CD4-positive, alpha-beta T cell treated with Interleukin-1 beta for 1 hour (primary cell): ENCODE data around the gene CCDC87.
A peak's percentile ranks its signal among the peaks of the same experiment; 100 is the strongest.
"Not testable (repeated sequence)": the region's sequence is repeated elsewhere in the genome, so short reads cannot be mapped to it uniquely, and the experiment has no call there.

Experiments
- DNase-seq, 2 donors: peaks; one replicate each; pipeline ENCODE4 v3.0.0-alpha.2; 2020 to 2022

The CCDC87 gene

DNA sequence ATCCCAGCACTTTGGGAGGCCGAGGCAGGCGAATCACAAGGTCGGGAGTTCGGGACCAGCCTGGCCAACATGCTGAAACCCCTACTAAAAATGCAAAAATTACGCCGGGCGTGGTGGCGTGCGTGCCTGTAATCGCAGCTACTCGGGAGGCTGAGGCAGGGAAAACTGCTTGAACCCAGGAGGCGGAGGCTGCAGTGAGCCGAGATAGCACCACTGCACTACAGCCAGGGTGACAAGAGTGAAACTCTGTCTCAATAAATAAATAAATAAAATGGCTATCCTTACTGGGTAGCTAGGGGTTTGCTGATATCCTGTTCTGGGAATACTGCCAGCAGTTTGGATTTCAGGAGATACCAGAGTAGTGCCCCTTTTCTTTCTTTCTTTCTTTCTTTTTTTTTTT lies 21.2 kb upstream of the CCDC87 start:
- DNase-seq = no peak

DNA sequence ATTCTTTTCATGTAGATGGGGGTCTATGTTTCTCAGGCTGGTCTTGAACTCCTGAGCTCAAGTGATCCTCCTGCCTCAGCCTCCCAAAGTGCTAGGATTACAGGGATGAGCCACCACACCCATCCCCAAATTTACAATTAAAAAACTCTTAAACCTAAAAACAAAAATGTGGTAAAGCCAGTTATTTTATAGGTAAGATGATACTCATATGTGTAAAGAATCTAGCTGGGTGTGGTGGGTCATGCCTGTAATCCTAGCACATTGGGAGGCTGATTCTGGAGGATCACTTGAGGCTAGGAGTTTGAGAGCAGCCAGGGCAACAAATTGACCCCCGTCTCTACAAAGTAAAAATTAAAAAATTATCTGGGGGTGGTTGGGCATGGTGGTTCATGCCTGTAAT lies 19.6 kb upstream of the CCDC87 start:
- no peak for DNase-seq

DNA sequence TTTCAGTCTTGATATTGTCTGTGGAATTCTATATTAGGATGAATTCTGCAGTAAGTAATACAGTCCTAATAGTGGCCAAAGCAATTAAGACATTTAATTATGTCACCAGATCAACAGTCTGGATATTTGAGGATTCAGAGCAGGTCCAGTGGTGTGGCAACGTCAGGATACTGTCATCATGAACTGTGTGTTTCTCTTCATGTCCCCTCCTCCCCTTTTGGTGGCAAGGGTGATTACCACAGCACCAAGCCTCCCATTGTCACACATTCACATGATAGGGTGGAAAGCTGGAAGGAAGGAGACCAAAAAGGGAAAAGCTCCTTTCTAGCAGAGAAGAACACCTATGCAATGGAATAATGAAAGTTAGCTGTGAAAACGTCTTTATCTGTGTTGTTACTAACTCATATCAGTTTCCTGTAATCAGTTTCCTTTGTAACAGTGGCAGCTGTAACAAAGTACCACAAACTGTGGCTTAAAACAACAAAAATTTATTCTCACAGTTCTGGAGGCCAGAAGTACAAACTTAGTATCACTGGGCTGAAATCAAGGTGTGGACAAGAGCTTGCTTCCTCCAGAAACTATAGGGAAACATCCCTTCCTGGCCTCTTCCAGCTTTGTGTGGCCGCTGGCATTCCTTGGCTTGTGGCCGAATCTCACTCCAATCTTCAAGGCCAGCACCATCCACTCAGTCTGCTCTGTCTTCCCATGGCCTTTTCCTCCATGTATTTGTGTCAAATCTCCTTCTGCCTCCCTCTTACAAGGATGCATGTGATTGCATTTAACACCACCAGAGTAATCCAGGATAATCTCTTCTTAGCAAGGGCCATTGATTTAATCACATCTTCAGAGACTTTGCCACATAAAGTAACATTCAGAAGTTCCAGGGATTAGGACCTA lies 17.1 kb upstream of the CCDC87 start:
- DNase-seq = no peak

DNA sequence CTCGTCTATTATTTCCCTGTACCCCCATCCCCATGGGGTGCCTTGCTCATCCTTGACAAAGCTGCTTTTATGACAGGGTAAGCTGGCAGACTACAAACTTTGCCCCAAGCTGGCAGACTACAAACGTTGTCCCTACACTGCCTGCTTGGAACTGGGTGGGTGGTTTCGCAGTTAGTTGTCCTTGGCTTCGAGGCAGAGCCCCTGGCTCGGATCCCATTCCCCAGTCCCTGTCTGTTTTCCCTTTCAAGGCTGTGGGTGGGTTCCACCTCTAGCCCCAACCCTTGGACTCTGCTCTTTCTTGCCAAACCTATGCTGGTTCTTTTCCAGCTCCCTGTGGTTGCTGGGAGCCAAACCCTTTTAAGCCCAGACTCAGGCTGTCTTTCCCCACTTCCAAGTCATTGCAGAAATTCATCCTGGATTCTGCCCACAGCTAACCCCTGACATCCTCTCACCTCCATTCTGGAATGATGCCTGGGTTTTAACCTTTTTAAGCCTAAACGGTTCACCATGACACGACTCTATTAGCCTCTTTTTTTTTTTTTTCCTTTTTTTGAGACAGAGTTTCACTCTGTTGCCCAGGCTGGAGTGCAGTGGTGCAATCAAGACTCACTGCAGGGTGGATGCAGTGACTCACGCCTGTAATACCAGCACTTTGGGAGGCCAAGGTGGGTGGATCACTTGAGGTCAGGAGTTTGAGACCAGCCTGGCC lies 14.4 kb upstream of the CCDC87 start:
- DNase-seq = peak in 1 of 2 donors; percentile 16

DNA sequence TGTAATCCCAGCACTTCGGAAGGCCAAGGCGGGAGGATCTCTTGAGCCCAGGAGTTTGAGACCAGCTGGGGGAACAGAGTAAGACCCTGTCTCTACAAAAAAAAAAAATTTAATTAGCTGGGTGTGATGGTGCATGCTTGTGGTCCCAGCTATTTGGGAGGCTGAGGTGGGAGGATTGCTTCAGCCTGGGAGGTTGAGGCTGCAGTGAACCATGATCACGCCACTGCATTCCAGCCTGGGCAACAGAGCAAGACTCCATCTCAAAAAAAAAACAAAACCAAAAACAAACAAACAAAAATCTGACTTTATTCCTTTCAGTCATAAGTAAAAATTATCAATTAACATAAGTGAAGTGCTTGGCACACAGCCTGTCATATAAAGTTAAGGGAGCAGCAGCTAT lies 13.7 kb upstream of the CCDC87 start:
- not testable (repeated sequence) for DNase-seq

DNA sequence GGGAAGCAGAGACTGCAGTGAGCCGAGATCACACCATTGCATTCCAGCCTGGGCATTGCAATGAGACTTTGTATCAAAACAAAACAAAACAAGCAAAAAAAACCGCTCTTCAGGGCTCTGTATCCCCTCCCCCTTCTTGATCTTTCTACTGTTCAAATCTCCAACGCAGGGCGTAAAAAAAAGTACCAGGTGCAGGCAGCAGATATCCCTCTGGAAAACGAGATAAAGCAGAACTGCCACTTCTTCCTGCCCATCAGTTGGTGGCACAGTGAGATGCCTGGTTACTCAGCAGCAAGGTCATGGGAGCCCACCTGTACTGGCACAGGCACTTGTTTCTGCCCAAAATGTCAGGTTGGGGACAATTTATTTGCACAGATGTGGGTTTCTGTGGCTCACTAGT lies 11.3 kb upstream of the CCDC87 start:
- no peak for DNase-seq

DNA sequence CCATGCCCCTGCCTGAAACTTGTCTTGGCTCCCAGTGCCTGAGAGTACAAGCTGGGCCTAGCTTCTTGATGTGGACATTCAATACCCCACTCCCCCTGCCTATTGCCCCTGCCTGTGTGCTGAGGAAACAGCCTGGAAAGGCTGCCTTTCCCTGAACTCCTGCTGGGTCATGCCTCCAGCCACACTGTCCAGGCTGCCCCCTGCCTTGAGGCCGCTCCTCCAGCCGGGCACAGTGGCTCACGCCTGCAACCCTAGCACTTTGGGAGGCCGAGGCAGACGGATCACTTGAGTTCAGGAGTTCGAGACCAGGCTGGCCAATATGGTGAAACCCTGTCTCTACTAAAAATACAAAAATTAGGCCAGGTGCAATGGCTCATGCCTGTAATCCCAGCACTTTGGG lies 10.2 kb upstream of the CCDC87 start:
- no peak for DNase-seq

DNA sequence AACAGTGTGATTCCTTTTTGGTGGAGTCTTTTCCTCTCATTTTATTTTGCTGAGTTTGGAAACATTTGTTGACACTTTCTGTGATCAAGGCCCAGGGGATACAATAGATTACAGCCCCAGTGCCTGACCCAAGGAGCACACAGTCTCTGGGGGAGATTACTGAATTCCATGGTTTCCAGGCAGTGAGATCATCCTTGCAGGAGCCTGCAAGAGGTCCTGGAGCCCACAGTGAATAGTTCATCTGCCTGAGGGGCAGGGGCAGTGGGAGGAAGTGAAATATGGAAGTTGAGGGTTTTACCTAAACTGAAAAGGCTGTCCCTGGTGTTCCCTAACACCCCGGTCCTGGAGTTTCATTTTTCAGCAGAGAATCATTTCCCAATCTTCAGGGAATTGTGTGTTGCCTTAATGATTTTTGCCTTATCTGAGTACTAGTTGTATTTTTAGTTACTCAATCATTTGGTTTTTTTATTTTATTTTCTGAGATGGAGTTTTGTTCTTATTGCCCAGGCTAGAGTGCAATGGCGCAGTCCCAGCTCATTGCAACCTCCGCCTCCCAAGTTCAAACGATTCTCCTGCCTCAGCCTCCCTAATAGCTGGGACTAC lies 7.9 kb upstream of the CCDC87 start:
- DNase-seq = no peak

DNA sequence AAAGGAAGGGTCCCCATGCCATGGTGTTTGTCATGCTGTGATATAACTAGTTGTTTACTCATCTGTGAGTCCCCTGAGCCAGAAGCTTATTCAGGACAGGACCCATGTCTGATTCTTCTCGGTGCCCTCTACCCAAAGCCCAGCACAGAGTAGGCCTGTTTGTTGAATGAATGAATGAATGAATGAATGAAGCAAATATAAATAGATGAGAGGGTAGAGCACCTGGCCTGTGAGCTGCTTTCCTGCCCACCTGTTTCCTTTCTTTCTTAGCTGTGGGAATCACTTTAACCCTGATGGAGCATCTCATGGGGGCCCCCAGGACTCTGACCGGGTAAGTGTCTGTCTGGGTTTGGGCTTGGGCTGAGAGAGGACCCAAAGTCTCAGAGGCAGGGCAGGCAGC lies 7.4 kb upstream of the CCDC87 start:
- no peak for DNase-seq

DNA sequence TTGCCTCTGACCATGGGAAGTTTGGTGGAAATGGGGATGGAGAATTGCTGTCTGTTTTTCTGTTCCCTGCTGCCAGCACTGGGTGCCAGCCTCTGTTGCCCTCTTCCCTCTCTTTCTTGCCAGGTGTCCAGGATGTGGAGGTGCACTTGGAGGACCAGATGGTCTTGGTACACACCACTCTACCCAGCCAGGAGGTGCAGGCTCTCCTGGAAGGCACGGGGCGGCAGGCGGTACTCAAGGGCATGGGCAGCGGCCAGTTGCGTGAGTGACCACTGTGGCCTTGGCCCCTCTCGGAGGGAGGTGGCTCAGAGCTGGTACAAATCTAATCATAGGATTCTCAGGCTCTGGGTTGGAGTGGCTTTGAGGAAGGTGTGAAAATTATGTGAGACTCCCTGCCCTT lies 6.1 kb upstream of the CCDC87 start:
- DNase-seq = no peak

DNA sequence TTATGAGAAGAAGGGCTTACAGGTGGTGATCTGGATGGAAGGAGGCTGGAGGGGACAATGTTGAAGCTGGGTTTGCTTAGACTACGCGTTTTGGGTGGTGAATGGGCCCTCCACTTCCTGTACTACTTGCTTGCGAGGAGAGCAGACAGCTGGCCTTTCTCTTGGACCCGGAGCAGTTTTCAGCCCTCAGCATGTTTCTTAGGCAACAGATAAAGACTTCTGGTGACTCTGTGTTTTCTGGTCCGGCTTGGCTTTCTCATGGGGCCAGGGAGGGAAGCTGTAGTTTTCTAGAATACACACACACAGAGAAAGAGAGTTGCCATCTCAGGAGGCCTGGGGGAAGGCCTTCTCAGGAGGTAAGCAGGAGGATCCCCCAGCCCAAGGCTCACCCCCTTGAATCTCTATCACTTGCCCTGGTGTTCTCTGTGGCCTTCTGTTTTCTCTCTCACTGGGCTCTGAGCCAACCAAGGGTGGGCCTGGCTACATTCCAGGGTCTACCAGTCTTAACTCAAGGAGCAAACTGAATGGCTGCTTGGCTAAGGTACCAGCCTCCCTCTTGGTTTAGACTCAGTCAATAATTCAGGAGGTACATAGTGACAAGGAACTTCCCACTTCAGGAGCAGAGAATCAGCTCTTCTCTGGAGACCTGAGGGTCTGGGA lies 2.5 kb upstream of the CCDC87 start:
- DNase-seq = no peak

DNA sequence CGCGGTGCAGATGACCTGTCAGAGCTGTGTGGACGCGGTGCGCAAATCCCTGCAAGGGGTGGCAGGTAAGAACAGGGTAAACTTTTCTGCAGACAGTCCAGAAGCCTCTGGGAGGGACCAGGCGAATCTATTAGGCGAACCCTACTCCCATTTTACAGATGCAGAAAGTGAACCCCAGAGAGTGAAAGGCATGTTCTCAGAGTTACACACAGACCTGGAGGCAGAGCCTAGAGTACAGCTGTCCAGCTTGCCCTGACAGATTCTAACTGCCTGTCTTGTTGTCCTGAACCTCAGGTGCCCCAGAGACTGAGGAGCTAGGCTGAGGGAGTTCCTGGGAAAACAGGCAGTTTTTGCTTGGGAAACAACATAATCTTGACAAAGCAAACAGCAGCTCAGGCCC lies 787 bp upstream of the CCDC87 start:
- no peak for DNase-seq

DNA sequence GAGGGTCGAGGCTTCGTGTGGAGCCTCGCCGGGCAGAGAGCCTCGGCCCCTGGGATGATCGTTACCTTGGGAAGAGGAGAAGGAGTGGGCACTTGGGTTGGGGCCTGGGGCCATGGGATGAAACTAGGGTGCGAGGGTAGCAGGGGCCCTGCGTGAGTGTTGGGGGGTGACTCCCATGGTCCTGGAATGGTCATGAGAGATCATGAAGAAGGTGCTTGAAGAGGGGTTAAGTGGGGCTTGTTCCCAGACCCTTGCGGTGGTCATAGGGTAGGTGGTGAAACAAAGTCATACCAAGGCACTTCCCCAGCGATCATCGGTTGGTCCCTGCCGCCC lies 406 bp upstream of the CCDC87 start:
- no peak for DNase-seq

DNA sequence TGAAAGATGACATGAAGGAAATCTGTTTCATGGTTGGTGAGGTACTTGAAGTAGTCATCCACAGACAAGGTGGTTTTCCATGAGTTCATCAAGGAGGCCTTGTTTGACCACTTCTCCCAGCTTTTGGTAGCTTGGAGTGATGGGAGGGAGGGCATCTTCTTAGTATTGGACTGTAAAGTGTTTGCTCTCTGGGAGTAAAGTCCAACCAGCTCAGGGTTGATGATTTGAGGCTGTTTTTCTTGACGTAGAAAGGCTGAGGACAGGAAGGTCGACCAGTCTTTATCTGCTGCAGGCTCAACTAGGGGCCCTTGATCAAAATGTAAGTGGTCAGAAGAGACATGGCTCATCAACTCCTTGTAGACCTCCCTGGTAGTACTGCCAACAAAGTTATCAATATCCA lies 1.7 kb downstream of the CCDC87 start:
- no peak for DNase-seq

DNA sequence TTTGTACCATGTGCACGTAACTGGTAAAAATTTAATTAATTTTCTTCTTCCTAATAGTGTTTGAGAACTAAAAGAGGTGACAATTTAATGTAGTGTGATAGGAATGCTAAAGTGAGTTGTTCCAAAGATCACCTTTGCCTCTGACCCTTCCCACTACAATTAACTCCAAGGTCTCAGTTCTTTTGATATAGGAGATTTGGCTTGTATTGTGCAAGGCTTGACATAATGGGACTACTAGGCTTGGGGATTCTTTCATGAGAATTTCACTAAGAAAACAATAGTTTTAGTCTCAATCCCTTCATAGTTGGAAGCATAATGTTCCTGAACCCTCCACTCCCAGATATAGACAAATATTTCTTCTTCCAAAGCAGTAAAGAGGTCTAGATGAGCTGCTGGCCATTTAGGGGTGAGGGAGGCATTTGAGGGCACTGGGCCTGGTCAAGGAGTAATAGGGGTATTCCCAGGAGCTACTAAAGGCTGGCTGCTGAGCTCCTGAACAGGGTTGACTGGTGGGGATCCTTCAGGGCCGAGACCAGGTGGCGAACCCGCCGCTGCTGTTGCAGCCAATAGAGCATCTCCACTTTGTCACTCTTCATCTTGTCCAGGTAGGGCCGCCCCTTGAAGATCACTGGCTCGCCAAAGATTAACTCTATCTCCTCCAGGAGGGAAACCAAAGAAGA lies 2.7 kb downstream of the CCDC87 start:
- no peak for DNase-seq

DNA sequence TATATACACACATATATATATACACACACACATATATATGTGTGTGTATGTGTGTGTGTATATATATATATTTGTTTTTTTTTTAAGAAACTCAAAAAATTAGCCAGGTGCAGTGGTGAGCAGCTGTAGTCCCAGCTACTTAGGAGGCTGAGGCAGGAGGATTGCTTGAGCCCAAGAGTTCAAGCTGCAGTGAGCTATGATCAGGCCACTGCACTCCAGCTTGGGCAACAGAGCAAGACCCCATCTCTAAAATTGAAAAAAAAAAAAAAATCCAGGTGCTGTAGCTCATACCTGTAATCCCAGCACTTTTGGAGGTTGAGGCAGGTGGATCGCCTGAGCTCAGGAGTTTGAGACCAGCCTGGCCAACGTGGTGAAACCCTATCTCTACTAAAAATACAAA lies 3.5 kb downstream of the CCDC87 start:
- not testable (repeated sequence) for DNase-seq

DNA sequence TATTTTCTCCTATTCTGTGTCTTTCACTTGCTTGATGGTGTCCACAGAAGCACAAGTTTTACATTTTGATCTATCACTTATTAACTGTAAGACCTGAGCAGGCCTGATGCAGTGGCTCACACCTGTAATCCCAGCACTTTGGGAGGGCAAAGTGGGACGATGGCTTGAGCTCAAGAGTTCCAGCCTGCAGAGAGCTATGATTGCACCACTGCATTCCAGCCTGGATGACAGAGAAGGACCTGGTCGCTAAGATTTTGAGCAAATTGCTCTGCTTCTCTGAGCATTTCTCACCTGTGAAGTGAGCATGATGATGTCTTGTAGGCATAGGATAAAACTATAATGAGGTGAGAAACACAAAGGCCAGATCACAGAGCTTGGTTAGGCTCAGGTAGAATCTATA lies 6.7 kb downstream of the CCDC87 start:
- no peak for DNase-seq

DNA sequence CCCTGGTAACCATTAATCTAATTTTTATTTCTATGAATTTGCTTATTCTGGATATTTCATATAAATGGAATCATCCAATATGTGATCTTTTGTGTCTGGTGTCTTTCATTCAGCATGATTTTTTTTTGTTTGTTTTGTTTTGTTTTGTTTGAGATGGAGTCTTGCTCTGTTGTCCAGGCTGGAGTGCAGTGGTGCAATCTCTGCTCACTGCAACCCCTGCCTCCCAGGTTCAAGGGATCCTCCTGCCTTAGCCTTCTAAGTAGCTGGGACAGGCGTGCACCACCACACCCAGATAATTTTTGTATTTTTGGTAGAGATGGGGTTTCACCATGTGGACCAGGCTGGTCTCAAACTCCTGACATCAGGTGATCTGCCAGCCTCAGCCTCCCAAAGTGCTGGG lies 7.4 kb downstream of the CCDC87 start:
- not testable (repeated sequence) for DNase-seq

DNA sequence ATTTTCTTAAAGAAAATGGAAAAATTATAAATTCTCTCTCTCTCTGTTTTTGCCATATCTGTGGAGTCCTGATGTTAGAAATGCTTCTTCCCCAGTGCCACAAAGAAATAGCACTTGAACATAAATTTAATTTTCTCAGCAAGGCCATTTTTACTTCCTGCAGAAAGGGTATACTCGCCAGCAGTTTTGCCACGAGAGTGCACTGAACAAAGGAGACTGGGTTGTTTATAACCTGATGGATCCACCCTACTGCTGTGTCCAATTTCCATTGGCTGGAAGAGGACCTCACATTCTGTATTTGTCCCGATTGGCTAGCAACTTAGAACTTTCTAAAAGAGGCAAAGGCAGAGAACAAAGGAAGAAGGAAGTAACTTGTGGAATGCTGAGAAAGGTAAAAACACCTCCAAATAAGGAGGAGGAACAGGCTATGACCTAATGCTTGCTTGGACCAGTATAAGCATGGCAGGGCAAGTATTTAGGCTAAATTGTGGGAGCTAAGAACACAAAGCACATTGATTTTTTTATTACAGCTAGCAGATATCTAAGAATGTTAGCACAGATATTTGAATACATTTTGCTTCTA lies 10.2 kb downstream of the CCDC87 start:
- DNase-seq = not testable (repeated sequence)

DNA sequence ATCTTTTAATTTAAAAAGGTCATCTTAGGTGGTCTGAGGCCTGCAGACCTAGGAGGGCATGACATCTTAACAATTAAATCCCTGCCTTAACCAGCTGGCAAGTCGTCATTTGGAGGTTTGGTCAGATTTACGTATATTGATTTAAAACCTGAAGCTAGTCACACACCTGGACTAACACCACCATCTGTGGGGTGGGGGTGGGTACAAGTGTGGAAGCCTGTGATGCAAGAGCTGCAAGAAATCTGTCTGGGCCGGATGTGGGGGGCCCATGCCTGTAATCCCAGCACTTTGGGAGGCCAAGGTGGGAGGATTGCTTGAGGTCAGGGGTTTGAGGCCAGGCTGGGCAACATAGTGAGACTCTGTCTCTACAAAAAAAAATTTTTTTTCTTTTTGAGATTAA lies 11.6 kb downstream of the CCDC87 start:
- DNase-seq = no peak

DNA sequence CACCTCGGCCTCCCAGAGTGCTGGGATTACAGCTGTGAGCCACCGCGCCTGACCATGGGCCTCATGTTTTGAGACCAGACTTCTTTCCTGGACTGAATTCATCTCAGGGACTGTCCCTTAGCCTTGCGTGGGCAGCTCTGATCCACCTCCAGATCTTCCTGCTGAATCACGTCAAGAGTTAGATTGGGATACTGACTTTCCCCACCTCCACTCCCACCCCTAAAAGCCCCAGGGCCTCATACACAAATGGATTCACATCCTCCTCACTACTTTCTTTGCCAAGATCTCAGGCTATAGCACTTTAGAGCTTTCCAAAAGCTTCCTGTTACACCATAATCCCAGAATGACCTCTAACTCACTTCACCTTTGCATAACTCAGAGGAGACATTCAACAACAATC lies 12.1 kb downstream of the CCDC87 start:
- DNase-seq = no peak

DNA sequence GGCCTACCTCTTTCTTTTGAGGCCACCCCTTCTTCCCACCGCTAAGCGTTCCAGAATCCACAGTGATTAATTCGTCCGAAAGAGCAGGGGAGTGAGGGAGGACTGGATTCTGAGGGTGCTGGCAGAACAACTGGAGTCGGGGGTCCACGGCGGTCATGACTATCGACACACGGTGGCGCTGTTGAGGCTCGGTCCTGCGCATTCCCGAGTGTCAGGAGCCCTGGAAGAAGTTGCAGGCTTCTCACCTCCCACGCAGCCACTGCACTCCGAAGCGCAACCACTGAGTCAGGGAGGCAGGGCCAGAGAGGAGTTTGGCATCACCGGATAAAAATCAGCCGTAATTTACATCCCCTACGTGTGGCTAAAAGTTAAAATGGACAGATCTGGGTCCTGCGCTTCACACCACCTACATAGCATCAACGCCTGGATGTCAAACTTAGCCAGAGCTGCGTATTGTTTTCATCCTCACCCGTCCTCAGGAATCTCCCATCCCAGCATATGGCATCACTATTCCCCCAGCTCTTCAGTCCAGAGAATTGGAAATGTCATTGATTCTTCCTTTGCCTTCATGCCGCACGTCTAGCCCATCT lies 13.8 kb downstream of the CCDC87 start:
- DNase-seq = peak; percentile 71 to 79
